ENCODE data around the gene STBD1.

GRCh38 chr4:76272582-76272981 lies 34.0 kb upstream of the STBD1 start:
- no peak for TF ChIP-seq SMC3 (IDR thresholded peaks at IDR 0.05; ENCODE audit: low read depth, low read length)
- TF ChIP-seq CTCF (conservative IDR thresholded peaks at IDR 0.05; ENCODE audit: low read depth, low read length), result no peak
- no peak for TF ChIP-seq POLR2A (IDR thresholded peaks at IDR 0.05; ENCODE audit: low read depth, low read length)
- TF ChIP-seq, protein P1, sequence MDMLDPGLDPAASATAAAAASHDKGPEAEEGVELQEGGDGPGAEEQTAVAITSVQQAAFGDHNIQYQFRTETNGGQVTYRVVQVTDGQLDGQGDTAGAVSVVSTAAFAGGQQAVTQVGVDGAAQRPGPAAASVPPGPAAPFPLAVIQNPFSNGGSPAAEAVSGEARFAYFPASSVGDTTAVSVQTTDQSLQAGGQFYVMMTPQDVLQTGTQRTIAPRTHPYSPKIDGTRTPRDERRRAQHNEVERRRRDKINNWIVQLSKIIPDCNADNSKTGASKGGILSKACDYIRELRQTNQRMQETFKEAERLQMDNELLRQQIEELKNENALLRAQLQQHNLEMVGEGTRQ (IDR thresholded peaks at IDR 0.05; ENCODE audit: low read depth, low read length), result no peak
- TF ChIP-seq RAD21 (IDR thresholded peaks at IDR 0.05; ENCODE audit: low read length), result no peak
- TF ChIP-seq MAFK (IDR thresholded peaks at IDR 0.05; ENCODE audit: low read depth, low read length), result no peak
- no peak for TF ChIP-seq MAZ (IDR thresholded peaks at IDR 0.05; ENCODE audit: borderline replicate concordance, low read depth, low read length)
- no peak for TF ChIP-seq CHD1 (IDR thresholded peaks at IDR 0.05; ENCODE audit: low read depth, low read length)

Data from IMR-90 (cell line).